SW 1271 (cell line): ENCODE data around the gene RAD51B.

ENCODE experiments used
- DNase-seq, 2 experiments: peaks; one replicate each; lab custom pipeline; 2025; lab: John Stamatoyannopoulos, UW

RAD51B gene

GRCh38 chr14:68440820-68441219 is 621.2 kb downstream of the RAD51B start:
- no peak for DNase-seq

DNA sequence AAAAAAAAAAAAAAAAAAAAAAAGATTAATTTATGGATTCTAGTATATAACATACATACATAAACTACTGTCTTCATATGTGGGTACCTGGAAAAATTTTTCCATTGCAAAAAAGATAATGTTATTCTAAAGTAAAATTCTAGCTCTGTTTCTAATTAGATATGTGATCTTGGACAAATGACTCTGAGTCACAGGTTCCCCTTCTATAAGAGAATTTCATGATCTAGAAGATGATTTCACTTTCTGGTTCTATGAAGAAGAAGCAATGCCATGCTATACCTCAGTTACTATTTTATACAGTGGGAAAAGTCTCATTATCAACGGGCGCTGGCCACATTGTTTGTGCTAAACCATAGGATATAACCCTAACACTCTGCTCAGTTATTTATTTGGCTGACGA is 622.0 kb downstream of the RAD51B start:
- no peak for DNase-seq

GRCh38 chr14:68442828-68443629 is 623.5 kb downstream of the RAD51B start:
- DNase-seq: no peak

DNA sequence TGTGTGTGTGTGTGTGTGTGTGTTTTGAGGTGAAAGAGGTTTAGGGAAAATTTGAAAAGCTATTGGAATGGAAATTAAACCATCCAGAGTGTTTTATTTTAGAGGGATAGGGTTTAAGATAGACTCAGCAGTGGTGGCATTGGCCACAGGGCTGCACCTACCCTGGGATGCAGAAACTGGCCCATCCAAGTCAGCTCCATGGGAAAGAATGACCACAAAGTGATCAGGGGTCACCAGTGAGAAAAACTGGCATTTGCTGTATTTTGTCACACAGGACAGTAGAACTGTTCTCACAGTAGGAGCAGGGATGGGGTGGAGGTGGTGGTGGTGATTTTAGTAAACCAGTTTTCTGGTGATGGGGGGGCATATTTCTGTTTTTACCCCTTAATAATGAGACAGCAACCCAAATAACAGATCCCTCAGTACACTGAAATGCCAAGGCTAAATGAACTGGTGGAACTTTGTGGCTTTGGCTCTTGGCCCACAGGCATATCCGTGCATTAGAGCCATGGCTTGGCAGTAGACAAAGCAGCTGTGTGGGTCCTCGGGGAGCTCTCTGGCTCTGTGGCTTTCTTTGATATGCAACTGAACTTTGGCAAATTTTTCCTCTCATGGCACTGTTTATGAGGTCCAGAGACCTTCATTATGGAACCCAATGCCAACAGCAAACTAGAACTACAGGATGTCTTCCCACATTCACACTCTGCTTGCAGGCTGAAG is 625.0 kb downstream of the RAD51B start:
- no peak for DNase-seq

- DNase-seq: no peak
These were observed 626.9 kb downstream of the RAD51B start for GRCh38 chr14:68446243-68447040.

DNA sequence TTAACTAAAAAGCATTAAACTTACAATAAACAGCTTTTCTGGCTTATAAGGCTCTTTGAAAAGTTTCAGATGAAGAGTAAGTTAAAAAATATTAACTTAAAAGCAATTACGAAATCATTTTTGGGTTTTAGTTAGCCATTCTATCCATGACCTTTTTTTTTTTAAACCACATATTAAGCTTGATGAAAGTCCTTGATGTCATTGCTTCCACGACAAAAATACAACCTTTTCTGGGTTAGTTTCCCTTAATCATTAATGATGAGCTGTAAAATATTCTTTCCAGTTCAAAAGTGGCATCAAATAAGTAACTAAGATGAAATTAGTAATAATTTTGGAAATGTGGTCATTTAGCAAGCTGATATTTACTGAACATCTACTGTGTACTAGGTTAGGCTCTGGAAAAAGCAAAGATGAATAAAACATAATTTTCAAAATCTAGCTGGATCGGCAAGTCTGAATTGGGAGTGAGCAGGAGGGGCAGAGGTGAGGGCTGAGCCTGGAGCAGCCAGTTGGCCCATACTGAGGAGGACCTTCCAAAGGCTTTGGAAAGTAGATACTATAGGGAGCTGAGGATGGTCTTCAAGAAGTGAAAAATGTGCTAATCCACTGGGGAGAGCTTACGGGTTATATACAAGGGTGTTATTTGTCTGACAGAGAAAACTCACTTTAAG is 628.1 kb downstream of the RAD51B start:
- no peak for DNase-seq

DNA sequence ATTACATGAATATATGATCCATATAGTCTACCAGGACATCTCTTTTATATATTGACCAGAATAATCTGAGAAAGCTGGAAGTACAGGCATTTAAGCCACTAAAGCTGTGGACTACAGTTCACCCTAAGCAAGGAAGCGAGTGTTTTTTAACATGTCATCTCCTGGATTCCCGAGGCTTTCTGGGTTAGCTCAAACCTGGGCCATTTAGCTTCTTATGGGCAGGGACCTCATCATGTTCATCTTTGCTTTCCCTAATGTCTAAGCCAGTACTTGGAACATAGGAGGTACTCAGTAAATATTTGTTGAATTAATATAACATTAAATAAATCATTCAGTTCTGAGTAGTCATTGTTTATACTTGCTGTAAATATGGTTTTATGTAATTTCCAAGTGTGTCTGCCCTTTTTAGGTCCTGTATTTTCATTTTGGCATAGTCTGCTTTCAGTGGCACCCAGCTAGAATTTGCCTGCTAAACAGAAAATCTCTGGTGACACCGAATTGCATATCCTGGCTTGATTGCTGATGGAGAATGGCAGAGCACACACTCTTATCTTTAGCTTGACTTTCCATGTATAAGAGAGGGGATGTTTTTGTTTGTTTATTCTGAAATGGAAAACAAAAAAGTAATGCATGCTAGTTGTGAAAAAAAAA is 628.8 kb downstream of the RAD51B start:
- no peak for DNase-seq

- no peak for DNase-seq
These were observed 630.1 kb downstream of the RAD51B start for GRCh38 chr14:68449561-68450181.

GRCh38 chr14:68450391-68451120 is 631.0 kb downstream of the RAD51B start:
- DNase-seq: no peak

DNA sequence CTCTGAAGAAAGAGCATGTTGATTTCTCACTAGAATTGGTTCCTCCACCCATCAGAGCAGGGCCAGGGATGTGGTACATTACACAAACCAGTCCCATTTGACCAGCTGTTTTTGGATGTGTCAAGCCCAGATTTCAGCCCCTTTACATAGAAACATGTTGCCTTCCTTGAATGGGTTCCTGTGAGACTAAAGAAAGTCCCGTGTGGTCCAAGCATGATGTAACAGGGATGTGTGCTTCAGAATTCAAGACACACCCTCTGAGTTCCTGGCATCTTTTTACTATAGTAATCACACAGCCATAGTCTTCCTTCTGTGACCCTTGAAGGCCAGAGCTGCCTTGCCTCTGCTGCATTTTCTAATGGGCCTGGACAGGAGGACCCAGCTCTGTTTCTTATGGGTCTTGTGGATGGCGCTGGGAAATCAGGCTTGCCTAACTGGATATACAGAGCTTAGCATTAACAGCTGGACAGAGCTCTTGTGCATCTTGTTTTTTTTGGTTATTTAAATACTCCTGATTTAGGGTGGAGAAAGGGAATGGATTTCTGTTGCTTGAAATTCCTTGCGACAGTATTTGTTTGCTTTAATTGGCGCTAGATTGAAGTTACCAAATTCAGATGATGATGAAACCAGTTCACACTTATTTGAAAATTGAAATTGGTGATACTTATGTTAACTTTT is 632.3 kb downstream of the RAD51B start:
- no peak for DNase-seq

- no peak for DNase-seq
These were observed 638.7 kb downstream of the RAD51B start for GRCh38 chr14:68458253-68458652.

DNA sequence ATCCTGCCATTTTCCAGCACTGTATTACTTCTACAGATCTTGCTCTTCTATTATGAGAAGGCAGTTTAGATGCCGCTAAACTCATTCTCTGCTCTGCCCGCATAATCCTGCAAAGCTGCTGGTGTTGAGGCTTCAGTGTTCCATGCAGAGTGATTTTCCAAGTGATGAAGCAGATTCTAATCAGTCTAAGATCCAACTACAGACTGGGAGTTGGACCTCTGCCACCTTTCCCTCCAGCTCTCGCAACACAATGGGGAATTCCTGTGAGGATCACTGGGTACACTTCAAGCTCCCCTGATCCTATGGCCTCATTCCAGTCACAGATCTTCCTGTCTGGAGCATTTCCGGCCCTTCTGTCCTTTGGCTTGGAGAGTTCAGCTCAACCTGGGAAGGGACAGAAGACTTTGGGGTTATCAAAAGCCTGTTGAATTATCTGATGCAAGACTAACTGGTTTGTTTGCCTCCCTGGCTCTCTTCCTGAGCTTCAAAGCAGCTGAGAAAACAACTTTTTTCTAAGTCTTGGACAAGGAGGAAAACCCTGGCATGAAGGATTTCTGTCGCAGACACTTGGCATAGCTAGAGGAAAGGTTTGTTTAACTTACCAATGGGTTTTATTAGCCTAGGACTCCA is 639.4 kb downstream of the RAD51B start:
- peak in 1 of 2 experiments; percentile 46 for DNase-seq

DNA sequence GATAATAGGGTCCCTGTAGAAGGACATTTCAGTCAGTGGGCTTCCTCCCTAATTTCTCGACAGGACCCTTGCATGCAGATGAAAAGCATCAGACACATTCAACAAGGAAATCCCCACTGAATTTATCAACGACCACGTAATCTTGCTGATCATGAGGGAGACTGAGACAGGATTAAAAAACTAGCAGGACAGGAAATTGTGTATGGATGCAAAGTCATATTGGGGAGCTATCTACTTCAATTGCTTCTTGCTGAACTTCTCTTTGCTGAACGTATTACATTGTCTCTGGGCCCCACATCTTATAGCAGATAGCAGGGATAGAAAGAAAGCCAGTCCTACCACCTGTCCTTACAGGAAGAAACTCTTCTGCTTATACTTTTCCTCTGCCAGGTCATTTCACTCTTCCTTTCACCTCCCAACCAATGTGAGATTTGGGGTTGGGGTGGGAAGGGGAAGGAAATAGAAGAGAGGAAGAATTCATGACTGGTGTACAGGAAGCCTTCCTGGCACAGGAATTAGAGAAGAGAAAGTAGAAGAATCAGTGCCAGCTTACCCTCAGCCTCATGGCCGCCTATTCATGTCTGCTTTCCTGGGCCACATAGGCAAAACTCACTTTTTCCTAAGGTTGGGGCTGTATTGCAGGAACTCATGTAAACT is 640.0 kb downstream of the RAD51B start:
- DNase-seq: no peak

DNA sequence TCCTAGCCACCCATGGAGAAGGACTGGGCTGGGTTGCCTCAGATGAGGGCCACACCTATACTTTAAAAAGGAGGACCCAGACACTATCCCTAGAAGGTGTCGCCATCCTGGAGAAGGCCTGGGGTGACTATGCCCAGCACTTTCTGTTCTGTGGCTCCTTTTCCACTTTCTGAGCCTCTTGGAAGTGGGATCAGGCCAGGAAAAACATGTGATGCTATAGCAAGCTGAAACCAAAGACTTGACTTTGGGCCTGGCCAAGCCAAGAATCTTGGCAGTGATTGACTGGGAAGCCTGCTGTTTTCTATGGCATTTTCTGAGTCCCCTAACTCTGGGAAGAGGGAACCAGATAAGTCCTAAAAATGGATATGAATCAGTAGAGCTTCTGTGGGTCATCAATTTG is 641.0 kb downstream of the RAD51B start:
- no peak for DNase-seq

GRCh38 chr14:68461086-68461485 is 641.5 kb downstream of the RAD51B start:
- no peak for DNase-seq

DNA sequence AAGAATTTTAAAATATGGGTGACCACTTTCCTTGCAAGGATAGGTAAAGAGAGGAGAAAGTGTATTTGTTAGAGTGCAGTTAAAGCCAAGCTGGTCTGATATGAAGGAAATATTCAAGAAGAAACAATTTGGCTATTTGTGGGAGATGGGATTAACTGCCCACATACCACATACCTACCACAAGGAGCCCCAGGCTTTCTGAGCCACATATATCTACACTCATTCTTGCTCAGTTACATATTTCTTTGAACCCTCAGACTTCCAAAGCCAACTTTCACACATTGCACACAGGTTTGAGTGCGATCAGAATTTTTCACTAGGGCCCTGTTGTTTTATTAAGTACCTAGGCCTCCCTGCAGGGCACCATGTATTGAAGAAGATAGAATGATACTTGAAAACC is 643.1 kb downstream of the RAD51B start:
- DNase-seq: no peak

GRCh38 chr14:68463299-68463698 is 643.7 kb downstream of the RAD51B start:
- DNase-seq: no peak

- peak in 1 of 2 experiments; percentile 25 for DNase-seq
These were observed 644.3 kb downstream of the RAD51B start for GRCh38 chr14:68463705-68464374.
